HEK293 (cell line): ENCODE results near the gene DAZAP1.

Experiments used
- BCL11A ChIP-seq: fragments of 450-650 bp; formaldehyde crosslinking; IDR thresholded peaks from 2 replicates; pipeline ENCODE4 v1.5.1; 2016; ENCODE audit warnings: low read depth, missing biosample characterization, missing genetic modification characterization
- FEZF1 ChIP-seq: fragments of 450-650 bp; formaldehyde crosslinking; IDR thresholded peaks from 2 replicates; pipeline ENCODE4 v1.5.1; 2016; ENCODE audit warnings: missing biosample characterization, missing genetic modification characterization
- GFI1B ChIP-seq: fragments of 450-650 bp; formaldehyde crosslinking; IDR thresholded peaks from 2 replicates; pipeline ENCODE4 v1.5.1; 2016; ENCODE audit warnings: missing biosample characterization, missing genetic modification characterization
- GLIS2 ChIP-seq: fragments of 450-650 bp; formaldehyde crosslinking; IDR thresholded peaks from 2 replicates; pipeline ENCODE4 v1.5.1; 2016; ENCODE audit warnings: missing biosample characterization, missing genetic modification characterization
- OSR2 ChIP-seq: fragments of 450-650 bp; formaldehyde crosslinking; IDR thresholded peaks from 2 replicates; pipeline ENCODE4 v1.5.1; 2016; ENCODE audit warnings: missing biosample characterization, missing genetic modification characterization
- TCF7L2 ChIP-seq: IDR thresholded peaks from 2 replicates; pipeline ENCODE4 v1.6.1; 2011; ENCODE audit warnings: low read depth, mild to moderate bottlenecking, inconsistent platforms, low read length, moderate library complexity, borderline replicate concordance
- ZEB2 ChIP-seq: fragments of 450-650 bp; formaldehyde crosslinking; IDR thresholded peaks from 2 replicates; pipeline ENCODE4 v1.5.1; 2016; ENCODE audit warnings: missing biosample characterization, missing genetic modification characterization
- ZFP37 ChIP-seq: fragments of 450-650 bp; formaldehyde crosslinking; IDR thresholded peaks from 2 replicates; pipeline ENCODE4 v1.5.1; 2016; ENCODE audit warnings: missing biosample characterization, missing genetic modification characterization
- ZNF184 ChIP-seq: fragments of 450-650 bp; IDR thresholded peaks from 2 replicates; pipeline ENCODE4 v1.5.1; 2018; ENCODE audit warnings: missing biosample characterization, mild to moderate bottlenecking, missing genetic modification characterization
- ZNF214 ChIP-seq: fragments of 450-650 bp; formaldehyde crosslinking; IDR thresholded peaks from 2 replicates; pipeline ENCODE4 v1.5.1; 2017; ENCODE audit warnings: missing biosample characterization, mild to moderate bottlenecking, missing genetic modification characterization, borderline replicate concordance
- ZNF223 ChIP-seq: fragments of 450-650 bp; formaldehyde crosslinking; IDR thresholded peaks from 2 replicates; pipeline ENCODE4 v1.5.1; 2016; ENCODE audit warnings: missing biosample characterization, missing genetic modification characterization
- ZNF391 ChIP-seq: fragments of 450-650 bp; formaldehyde crosslinking; IDR thresholded peaks from 2 replicates; pipeline ENCODE4 v1.5.1; 2016; ENCODE audit warnings: low read depth, missing biosample characterization, missing genetic modification characterization, borderline replicate concordance
- ZNF426 ChIP-seq: fragments of 450-650 bp; formaldehyde crosslinking; IDR thresholded peaks from 2 replicates; pipeline ENCODE4 v1.5.1; 2017; ENCODE audit warnings: missing biosample characterization, missing genetic modification characterization, mild to moderate bottlenecking, inconsistent platforms, moderate library complexity
- ZNF48 ChIP-seq: fragments of 450-650 bp; formaldehyde crosslinking; IDR thresholded peaks from 2 replicates; pipeline ENCODE4 v1.5.1; 2016; ENCODE audit warnings: missing biosample characterization, missing genetic modification characterization
- ZNF510 ChIP-seq: fragments of 450-650 bp; formaldehyde crosslinking; IDR thresholded peaks from 2 replicates; pipeline ENCODE4 v1.5.1; 2018; ENCODE audit warnings: mild to moderate bottlenecking, missing genetic modification characterization, missing biosample characterization; ENCODE audit not compliant: insufficient replicate concordance
- ZNF529 ChIP-seq: fragments of 450-650 bp; formaldehyde crosslinking; IDR thresholded peaks from 2 replicates; pipeline ENCODE4 v1.5.1; 2017; ENCODE audit warnings: missing genetic modification characterization, missing biosample characterization; ENCODE audit not compliant: insufficient replicate concordance
- ZNF555 ChIP-seq: fragments of 450-650 bp; formaldehyde crosslinking; conservative IDR thresholded peaks from 2 replicates; pipeline ENCODE4 v1.5.1; 2017; ENCODE audit warnings: missing biosample characterization, mild to moderate bottlenecking, missing genetic modification characterization, inconsistent platforms
- ZNF600 ChIP-seq: fragments of 450-650 bp; formaldehyde crosslinking; IDR thresholded peaks from 2 replicates; pipeline ENCODE4 v1.5.1; 2016; ENCODE audit warnings: missing biosample characterization, missing genetic modification characterization
- ZNF660 ChIP-seq: fragments of 450-650 bp; IDR thresholded peaks from 2 replicates; pipeline ENCODE4 v1.5.1; 2018; ENCODE audit warnings: missing biosample characterization, mild to moderate bottlenecking, missing genetic modification characterization
- ZNF707 ChIP-seq: fragments of 450-650 bp; formaldehyde crosslinking; IDR thresholded peaks from 2 replicates; pipeline ENCODE4 v1.5.1; 2016; ENCODE audit warnings: missing biosample characterization, missing genetic modification characterization
- ZNF792 ChIP-seq: fragments of 450-650 bp; formaldehyde crosslinking; IDR thresholded peaks from 2 replicates; pipeline ENCODE4 v1.5.1; 2016; ENCODE audit warnings: missing biosample characterization, missing genetic modification characterization
- ZNF830 ChIP-seq: fragments of 450-650 bp; IDR thresholded peaks from 2 replicates; pipeline ENCODE4 v1.5.0; 2018; ENCODE audit warnings: missing biosample characterization, missing genetic modification characterization, low read depth, mild to moderate bottlenecking, moderate library complexity
- ZSCAN30 ChIP-seq: fragments of 450-650 bp; IDR thresholded peaks from 2 replicates; pipeline ENCODE4 v1.5.1; 2018; ENCODE audit warnings: missing biosample characterization, mild to moderate bottlenecking, missing genetic modification characterization, moderate library complexity
- TF ChIP-seq, protein P1 (sequence below): fragments of 450-650 bp; IDR thresholded peaks from 2 replicates; pipeline ENCODE4 v1.5.1; 2018; ENCODE audit warnings: missing biosample characterization, mild to moderate bottlenecking, missing genetic modification characterization
- TF ChIP-seq, protein P2 (sequence below): fragments of 450-650 bp; formaldehyde crosslinking; IDR thresholded peaks from 2 replicates; pipeline ENCODE4 v1.5.1; 2016; ENCODE audit warnings: missing biosample characterization, missing genetic modification characterization
- TF ChIP-seq, protein P3 (sequence below): fragments of 450-650 bp; formaldehyde crosslinking; IDR thresholded peaks from 2 replicates; pipeline ENCODE4 v1.5.1; 2016; ENCODE audit warnings: missing biosample characterization, missing genetic modification characterization
- TF ChIP-seq, protein P4 (sequence below): fragments of 450-650 bp; formaldehyde crosslinking; IDR thresholded peaks from 2 replicates; pipeline ENCODE4 v1.5.1; 2017; ENCODE audit warnings: missing biosample characterization, missing genetic modification characterization
- TF ChIP-seq, protein P5 (sequence below): sonication (generic); formaldehyde crosslinking; IDR thresholded peaks from 2 replicates; pipeline ENCODE4 v1.8.1; 2022; ENCODE audit warnings: mild to moderate bottlenecking, moderate library complexity, missing genetic modification reagents
- TF ChIP-seq, protein P6 (sequence below): fragments of 450-650 bp; formaldehyde crosslinking; IDR thresholded peaks from 2 replicates; pipeline ENCODE4 v1.5.1; 2017; ENCODE audit warnings: missing biosample characterization, missing genetic modification characterization

DAZAP1 gene

DNA sequence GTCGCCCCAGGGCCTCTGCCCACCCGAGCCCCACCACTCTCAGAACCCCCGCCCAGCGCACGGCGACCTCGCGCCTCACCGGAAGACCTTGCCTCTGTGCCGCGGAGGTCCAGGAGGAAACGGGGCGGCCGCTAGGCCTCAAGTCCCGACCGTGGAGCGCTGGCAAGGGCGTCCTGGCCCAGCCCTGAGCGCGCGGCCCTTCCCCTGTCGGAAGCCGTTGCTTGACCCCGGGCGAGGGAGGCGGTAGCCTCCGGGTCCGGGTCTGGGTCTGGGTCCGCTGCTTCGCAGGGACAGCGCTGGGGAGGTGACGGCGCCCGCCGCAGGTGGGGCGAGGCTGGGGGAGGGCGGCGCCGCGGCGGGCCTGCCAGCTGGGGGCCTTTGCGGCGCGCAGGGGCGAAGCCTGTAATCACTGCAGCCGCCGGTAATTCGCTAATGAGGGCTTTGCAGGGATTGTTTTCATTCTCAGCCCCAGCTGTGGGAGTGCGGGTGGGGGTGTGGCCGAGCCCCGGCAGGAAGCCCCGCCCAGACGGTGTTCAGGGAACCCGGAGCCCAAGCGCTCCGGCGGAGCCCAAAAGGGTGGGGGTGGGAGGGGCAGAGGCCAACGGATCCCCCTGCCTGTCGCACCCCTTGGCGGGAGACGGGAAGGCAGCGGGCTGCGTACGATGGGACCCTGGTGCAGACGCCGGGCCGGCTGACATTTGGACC lies 63.1 kb downstream of the DAZAP1 start (continued):
- TF ChIP-seq, protein P1, sequence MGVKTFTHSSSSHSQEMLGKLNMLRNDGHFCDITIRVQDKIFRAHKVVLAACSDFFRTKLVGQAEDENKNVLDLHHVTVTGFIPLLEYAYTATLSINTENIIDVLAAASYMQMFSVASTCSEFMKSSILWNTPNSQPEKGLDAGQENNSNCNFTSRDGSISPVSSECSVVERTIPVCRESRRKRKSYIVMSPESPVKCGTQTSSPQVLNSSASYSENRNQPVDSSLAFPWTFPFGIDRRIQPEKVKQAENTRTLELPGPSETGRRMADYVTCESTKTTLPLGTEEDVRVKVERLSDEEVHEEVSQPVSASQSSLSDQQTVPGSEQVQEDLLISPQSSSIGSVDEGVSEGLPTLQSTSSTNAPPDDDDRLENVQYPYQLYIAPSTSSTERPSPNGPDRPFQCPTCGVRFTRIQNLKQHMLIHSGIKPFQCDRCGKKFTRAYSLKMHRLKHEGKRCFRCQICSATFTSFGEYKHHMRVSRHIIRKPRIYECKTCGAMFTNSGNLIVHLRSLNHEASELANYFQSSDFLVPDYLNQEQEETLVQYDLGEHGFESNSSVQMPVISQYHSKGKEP (tag by site-specific recombination), result peak; percentile 95
- TF ChIP-seq ZSCAN30 (tag by site-specific recombination) (peak; percentile 62; the same call in 1 of the 2 replicates), BCL11A (tag by site-specific recombination) (no peak), ZNF555 (tag by site-specific recombination) (no peak), GLIS2 (tag by site-specific recombination) (peak; percentile 41), GFI1B (tag by site-specific recombination) (peak; percentile 98), ZNF600 (tag by site-specific recombination) (peak; percentile 34; the same call in 1 of the 2 replicates), ZNF510 (no peak), OSR2 (peak; percentile 74), ZFP37 (tag by site-specific recombination) (0 out of 2 replicates have a peak, but pooled peaks have one; percentile 16), ZEB2 (tag by site-specific recombination) (peak; percentile 29; the same call in 1 of the 2 replicates), ZNF214 (tag by site-specific recombination) (no peak), TCF7L2 (peak; percentile 62; the same call in 1 of the 2 replicates), ZNF529 (tag by site-specific recombination) (no peak), ZNF48 (tag by site-specific recombination) (no peak), ZNF223 (tag by site-specific recombination) (no peak), FEZF1 (tag by site-specific recombination) (no peak), ZNF184 (tag by site-specific recombination) (peak; percentile 84; the same call in 1 of the 2 replicates), ZNF391 (no peak), ZNF707 (no peak), ZNF792 (tag by site-specific recombination) (no peak), ZNF426 (tag by site-specific recombination) (no peak), ZNF830 (tag by site-specific recombination) (no peak), ZNF660 (tag by site-specific recombination) (peak; percentile 75)
- TF ChIP-seq, protein P2, sequence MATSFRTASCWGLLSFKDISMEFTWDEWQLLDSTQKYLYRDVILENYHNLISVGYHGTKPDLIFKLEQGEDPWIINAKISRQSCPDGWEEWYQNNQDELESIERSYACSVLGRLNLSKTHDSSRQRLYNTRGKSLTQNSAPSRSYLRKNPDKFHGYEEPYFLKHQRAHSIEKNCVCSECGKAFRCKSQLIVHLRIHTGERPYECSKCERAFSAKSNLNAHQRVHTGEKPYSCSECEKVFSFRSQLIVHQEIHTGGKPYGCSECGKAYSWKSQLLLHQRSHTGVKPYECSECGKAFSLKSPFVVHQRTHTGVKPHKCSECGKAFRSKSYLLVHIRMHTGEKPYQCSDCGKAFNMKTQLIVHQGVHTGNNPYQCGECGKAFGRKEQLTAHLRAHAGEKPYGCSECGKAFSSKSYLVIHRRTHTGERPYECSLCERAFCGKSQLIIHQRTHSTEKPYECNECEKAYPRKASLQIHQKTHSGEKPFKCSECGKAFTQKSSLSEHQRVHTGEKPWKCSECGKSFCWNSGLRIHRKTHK (tag by site-specific recombination), result no peak
- TF ChIP-seq, protein P3, sequence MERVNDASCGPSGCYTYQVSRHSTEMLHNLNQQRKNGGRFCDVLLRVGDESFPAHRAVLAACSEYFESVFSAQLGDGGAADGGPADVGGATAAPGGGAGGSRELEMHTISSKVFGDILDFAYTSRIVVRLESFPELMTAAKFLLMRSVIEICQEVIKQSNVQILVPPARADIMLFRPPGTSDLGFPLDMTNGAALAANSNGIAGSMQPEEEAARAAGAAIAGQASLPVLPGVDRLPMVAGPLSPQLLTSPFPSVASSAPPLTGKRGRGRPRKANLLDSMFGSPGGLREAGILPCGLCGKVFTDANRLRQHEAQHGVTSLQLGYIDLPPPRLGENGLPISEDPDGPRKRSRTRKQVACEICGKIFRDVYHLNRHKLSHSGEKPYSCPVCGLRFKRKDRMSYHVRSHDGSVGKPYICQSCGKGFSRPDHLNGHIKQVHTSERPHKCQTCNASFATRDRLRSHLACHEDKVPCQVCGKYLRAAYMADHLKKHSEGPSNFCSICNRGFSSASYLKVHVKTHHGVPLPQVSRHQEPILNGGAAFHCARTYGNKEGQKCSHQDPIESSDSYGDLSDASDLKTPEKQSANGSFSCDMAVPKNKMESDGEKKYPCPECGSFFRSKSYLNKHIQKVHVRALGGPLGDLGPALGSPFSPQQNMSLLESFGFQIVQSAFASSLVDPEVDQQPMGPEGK (tag by site-specific recombination), result peak; percentile 84
- TF ChIP-seq, protein P4, sequence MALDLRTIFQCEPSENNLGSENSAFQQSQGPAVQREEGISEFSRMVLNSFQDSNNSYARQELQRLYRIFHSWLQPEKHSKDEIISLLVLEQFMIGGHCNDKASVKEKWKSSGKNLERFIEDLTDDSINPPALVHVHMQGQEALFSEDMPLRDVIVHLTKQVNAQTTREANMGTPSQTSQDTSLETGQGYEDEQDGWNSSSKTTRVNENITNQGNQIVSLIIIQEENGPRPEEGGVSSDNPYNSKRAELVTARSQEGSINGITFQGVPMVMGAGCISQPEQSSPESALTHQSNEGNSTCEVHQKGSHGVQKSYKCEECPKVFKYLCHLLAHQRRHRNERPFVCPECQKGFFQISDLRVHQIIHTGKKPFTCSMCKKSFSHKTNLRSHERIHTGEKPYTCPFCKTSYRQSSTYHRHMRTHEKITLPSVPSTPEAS (tag by site-specific recombination), result no peak
- TF ChIP-seq, protein P5, sequence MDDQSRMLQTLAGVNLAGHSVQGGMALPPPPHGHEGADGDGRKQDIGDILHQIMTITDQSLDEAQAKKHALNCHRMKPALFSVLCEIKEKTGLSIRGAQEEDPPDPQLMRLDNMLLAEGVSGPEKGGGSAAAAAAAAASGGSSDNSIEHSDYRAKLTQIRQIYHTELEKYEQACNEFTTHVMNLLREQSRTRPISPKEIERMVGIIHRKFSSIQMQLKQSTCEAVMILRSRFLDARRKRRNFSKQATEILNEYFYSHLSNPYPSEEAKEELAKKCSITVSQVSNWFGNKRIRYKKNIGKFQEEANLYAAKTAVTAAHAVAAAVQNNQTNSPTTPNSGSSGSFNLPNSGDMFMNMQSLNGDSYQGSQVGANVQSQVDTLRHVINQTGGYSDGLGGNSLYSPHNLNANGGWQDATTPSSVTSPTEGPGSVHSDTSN (CRISPR knock-in tag), result 0 out of 2 replicates have a peak, but pooled peaks have one; percentile 50
- TF ChIP-seq, protein P6, sequence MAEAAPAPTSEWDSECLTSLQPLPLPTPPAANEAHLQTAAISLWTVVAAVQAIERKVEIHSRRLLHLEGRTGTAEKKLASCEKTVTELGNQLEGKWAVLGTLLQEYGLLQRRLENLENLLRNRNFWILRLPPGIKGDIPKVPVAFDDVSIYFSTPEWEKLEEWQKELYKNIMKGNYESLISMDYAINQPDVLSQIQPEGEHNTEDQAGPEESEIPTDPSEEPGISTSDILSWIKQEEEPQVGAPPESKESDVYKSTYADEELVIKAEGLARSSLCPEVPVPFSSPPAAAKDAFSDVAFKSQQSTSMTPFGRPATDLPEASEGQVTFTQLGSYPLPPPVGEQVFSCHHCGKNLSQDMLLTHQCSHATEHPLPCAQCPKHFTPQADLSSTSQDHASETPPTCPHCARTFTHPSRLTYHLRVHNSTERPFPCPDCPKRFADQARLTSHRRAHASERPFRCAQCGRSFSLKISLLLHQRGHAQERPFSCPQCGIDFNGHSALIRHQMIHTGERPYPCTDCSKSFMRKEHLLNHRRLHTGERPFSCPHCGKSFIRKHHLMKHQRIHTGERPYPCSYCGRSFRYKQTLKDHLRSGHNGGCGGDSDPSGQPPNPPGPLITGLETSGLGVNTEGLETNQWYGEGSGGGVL (tag by site-specific recombination), result peak; percentile 36; the same call in 1 of the 2 replicates
